ENCODE measurements around the gene PIK3CD.
"Not testable (repeated sequence)": the region's sequence is repeated elsewhere in the genome, so short reads cannot be mapped to it uniquely, and the experiment has no call there.

The PIK3CD gene

DNA sequence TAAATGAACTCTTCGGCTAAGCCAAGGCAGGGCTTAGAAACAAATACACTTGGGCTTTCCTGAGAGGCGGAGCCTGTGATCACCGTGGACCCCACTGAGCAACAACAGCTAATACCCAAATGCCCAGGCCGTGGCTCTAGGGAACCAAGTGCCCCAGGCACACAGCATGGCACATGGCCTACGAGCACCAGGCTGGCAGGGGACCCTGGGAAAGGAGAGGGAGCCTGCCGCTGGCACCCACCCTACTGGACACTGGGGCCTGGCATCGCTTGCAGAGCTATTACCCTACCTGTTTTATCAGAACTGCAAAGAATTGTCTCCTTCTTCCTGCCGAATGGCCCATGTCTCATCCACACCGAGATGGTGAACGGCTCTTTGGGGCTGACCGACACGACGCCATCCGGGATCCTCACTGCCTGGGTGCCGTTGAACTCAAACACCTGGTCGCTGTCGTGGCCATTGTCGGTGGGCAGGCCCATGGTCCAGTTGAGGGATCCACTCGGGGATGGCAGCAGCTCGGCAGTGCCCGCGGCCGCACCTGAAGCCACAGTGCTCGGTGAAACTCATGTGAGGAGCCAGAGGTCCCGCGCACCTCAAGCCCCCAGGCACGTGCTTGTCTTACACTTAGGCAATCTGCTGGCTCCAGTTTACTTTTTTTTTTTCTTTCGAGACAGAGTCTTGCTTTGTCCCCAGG, 92.7 kb downstream of the PIK3CD start:
- no peak for DNase-seq

- DNase-seq = no peak
Observed at GRCh38 chr1:9746211-9746610, 94.7 kb downstream of the PIK3CD start.

- no peak for DNase-seq
Observed at GRCh38 chr1:9746651-9747050, 95.1 kb downstream of the PIK3CD start.

DNA sequence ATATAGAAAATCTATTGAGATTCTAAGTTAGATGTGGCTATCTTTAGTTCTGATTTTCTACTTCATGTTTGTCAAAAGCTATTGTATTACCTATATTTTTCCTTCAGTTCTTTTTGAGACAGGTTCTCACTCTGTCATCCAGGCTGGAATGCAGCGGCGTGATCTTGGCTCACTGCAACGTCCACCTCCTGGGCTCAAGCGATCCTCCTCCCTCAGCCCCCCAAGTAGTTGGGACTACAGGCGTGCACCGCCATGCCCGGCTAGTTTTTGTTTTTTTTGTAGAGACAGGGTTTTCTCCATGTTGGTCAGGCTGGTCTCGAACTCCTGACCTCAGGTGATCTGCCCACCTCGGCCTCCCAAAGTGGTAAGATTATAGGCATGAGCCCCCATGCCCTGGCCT, 96.9 kb downstream of the PIK3CD start:
- DNase-seq = not testable (repeated sequence)

DNA sequence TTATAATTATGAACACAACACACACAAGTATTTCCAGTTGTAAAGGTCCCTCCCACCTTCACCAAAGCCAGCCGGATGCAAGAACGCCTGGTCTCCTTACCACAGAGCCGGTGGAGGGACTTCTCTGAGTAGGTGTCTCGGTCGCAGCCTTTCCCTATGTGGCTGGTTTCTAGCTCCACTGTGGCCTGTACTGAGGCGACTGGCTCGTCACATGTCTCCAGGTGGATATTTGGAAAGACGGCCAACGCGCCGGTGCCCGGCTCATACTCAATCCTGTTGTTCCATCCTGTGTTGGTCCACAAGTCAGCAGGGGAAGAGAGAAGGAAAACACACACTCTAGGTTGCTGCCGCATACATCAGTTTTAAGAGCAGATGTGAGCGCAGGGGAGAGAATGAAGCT, 97.8 kb downstream of the PIK3CD start:
- no peak for DNase-seq

DNA sequence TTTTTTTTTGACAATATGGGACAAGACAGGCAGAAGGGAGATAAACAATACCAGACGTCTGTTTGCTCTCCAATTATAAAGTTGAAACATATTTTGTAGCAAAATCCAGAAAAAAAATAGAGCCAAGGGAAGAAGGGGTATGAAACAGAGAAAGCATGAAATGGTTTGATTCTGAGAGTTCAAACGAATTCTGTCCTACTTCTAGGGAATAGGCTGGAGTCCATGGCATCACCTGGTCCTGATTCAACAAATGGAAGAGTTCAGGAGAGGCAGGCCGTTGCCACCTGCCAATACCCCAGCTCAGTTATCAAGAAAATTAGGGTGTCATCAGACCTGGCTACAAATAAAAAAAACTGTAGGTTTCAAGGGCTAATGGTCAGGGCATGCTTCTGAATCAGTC, 100.4 kb downstream of the PIK3CD start:
- DNase-seq = no peak

- no peak for DNase-seq
Observed at GRCh38 chr1:9753121-9753531, 101.6 kb downstream of the PIK3CD start.

DNA sequence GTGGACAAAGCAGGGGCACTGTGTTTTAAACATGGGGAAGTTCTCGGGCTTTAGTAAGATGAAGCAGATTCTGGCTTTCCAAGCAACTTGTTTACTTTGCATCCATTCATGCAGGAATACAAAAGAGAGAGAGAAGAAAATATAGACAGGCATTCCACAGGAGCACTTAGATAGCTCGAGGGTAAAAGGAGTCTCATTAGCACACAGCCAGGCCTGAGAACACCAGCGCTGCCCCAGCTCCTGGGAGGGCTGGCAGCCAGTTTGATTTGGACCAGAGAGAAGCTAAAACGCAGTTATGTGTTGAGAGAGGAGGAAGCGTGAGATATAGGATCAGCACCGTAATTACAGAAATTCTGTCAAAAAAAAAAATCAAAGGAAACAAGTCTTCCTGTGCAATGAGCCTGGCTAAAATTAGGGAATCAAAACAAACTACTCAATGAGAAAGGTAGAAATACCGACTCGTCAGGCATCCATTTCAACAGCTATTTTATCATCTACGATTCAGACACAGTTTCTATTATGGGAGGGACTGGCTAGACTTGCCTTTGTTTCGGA, 104.0 kb downstream of the PIK3CD start:
- DNase-seq = no peak

DNA sequence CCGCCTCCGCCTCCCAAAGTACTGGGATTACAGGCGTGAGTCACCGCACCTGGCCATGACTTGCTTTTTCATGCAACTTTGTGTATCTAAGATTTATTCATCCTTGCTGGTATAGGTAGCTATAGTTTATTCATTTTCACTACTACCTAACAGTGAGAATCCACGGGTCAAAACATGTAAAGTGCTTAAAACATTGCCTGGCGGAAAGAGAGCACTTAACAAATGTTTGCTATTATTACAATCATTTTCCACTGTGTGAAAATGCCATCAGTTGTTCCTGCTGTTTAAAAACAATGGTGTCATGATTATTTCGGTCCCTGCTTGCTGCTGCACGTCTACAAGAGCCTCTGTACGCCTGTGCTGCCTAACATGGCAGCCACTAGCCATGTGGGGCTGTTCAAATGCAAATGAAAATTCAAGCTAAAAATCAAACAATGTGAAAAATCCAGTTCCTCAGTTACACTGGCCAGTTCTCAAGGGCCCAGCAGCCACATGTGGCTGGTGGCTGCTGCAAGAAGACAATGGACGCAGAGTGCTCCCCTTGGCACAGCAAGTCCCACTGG, 107.1 kb downstream of the PIK3CD start:
- no peak for DNase-seq

- no peak for DNase-seq
Observed at GRCh38 chr1:9759939-9760338, 108.4 kb downstream of the PIK3CD start.

GRCh38 chr1:9760824-9761223, 109.3 kb downstream of the PIK3CD start:
- no peak for DNase-seq

DNA sequence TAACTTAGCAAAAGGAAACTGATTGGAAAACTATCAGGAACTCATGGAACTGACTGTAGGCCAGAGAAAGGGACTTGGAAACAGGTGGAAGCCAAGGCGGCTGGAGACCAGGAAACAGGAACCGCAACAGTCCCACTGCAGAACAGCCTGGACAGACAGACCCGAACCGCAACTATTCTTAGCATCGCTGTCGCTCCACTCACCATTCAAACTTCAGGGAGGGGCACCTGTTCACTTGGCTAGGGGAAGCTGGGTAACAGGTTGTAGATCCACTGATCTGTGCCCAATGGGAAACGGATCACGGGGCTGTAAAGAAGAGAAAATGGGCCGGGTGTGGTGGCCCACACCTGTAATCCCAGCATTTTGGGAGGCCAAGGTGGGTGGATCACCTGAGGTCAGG, 110.3 kb downstream of the PIK3CD start:
- no peak for DNase-seq

GRCh38 chr1:9762446-9762845, 110.9 kb downstream of the PIK3CD start:
- not testable (repeated sequence) for DNase-seq

- DNase-seq = no peak
Observed at GRCh38 chr1:9763914-9764313, 112.4 kb downstream of the PIK3CD start.

GRCh38 chr1:9764550-9764949, 113.0 kb downstream of the PIK3CD start:
- DNase-seq = no peak

DNA sequence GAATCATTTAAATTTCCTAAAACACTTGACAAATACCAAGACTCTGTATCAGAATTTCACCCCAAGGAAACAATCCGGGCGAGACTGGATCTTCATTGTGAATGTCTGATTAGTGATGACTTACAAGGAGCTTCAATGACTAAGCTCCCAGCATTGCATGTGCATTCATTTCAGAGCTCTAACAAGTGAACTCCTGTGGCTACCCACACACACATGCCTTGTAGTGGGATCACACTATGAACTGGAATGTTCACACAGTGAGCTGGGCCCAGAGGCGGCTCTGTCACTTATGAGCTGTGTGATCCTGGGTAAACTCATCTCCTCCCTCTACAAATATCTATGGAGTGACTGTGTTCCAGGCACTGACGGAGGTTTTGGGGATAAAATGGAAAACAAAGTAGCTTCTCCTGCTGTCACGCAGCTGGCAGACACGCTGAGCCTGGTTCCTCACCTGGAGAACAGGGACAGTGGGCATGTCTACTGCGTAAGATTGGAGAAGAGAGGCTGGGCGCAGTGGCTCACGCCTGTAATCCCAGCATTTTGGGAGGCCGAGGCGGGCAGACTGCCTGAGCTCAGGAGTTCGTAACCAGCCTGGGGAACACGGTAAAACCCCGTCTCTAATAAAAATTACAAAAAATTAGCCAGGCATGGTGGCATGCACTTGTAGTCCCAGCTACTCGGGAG, 115.4 kb downstream of the PIK3CD start:
- DNase-seq = no peak

DNA sequence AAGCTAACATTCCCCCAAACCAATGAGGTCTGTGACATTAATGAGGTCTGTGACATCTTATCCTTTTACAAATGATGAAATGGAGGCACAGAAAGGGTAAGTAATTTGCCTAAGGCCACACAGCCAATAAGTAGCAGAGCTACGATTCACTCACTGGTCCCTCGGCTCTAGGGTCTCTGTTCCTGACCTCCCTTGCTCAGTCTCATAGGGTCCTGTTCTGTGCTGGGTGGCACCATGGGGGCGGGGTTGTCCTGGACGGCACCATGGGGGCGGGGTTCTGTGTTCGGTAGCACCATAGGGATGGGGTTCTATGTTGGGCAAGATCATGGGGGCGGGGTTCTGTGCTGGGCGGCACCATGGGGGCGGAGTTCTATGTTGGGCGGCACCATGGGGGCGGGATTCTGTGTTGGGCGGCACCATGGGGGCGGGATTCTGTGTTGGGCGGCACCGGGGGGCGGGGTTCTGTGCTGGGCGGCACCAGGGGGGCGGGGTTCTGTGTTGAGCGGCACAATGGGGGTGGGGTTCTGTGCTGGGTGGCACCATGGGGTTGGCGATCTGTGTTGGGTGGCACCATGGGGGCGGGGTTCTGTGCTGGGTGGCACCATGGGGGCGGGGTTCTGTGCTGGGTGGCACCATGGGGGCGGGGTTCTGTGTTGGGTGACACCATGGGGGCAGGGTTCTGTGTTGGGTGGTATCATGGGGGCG, 116.6 kb downstream of the PIK3CD start:
- DNase-seq = peak; percentile 10

DNA sequence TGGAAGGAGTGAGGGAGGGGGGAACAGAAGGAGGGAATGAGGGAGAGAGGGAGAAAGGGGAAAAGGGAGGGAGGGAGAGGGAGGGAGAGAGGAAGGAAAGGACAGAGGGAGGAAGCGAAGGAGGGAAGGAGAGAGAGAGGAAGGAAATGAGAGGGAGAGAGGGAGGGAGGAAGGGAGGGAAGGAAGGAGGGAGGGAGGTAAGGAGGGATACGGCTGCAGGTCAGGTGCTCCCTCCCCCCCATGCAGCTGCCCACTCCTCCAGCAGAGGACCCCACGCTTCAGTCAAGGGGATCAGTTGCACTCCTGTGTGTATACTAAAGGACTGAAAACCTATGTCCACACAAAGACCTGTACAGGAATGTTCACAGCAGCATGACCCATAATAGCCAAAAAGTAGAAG, 117.5 kb downstream of the PIK3CD start:
- no peak for DNase-seq

DNA sequence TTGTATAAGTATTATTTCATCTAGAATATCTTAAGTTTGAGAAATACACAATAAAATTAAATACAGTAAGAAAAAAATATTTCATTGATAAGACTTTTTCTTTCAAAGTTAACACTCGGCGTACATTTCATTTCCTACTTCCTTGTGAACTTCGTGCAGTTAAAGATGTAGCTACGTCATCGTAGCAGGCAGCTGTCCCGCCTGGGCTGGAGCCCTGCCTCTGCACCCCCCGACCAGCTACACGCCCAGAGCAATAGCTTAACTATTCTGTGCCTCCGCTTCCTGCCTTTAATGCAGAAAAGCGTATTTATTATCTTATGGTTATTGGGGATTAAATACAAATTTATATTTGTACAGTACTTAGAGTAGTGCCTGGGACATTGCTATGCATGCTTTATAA, 118.8 kb downstream of the PIK3CD start:
- no peak for DNase-seq

- DNase-seq = no peak
Observed at GRCh38 chr1:9774712-9775679, 123.5 kb downstream of the PIK3CD start.

DNA sequence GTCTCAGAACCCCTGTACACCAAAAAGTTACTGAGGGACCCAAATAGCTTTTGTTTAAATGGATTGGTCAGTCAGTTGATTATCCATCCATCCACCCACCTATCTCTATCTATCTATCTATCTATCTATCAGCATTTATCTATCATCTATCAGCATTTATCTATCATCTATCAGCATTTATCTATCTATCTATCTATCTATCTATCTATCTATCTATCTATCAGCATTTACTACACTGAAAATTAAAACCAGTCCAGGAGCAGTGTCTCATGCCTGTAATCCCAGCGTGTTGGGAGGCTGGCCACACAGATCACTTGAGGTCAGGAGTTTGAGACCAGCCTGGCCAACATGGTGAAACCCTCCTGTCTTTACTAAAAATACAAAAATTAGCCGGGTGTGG, 125.2 kb downstream of the PIK3CD start:
- DNase-seq = no peak
